SK-N-SH (cell line): ENCODE results near the gene WDTC1. TPM values are rescaled to one million over a fixed set of nuclear protein-coding genes. Genes with fewer than 3 reads are reported as not detected.

Experiments
- CTCF ChIA-PET: fragments of 300-600, 350-600 bp; formaldehyde crosslinking; extraction: SDS; loops from one replicate; lab custom pipeline; 2021; lab: Yijun Ruan, JAX
- POLR2A ChIA-PET: fragments of 350-600 bp; sonication (Branson Sonifier 250); formaldehyde crosslinking; extraction: SDS; loops from one replicate; lab custom pipeline; 2020; ENCODE audit warnings: antibody characterized with exemption, inconsistent platforms; lab: Yijun Ruan, JAX
- DNase-seq: peaks from one replicate; pipeline ENCODE4 v3.0.0; 2012
- H2AFZ ChIP-seq: fragments of 200-600 bp; sonication (generic); 2 replicates; pipeline ENCODE4 v1.8.1; 2016; ENCODE audit warnings: antibody characterized with exemption, mild to moderate bottlenecking, low read depth
- H3F3A ChIP-seq: fragments of 200-600 bp; sonication (generic); replicated peaks from 2 replicates; pipeline ENCODE3; 2016; ENCODE audit warnings: antibody characterized with exemption, mild to moderate bottlenecking; ENCODE audit not compliant: insufficient read depth
- H3K27ac ChIP-seq, 2 experiments: fragments of 200-500 bp in 1 of 2; fragments of 200-600 bp in 1 of 2; sonication (Bioruptor generic) in 1 of 2; sonication (generic), shearing (Covaris generic) in 1 of 2; 2 replicates each; pipeline versions ENCODE4 v1.5.1 to v1.6.1; 2014 to 2016; ENCODE audit warnings: low read depth in 2 of 2, inconsistent platforms in 1 of 2, low read length in 1 of 2, mild to moderate bottlenecking in 1 of 2, mixed read lengths in 1 of 2
- H3K27me3 ChIP-seq: fragments of 200-600 bp; sonication (generic), shearing (Covaris generic); 2 replicates; pipeline ENCODE4 v1.6.1; 2016; ENCODE audit warnings: mixed run types; ENCODE audit not compliant: insufficient read depth
- H3K36me3 ChIP-seq, 2 experiments: fragments of 200-500 bp in 1 of 2; fragments of 200-600 bp in 1 of 2; sonication (Bioruptor generic) in 1 of 2; sonication (generic) in 1 of 2; replicated peaks in 1 of 2; 2 replicates each; pipeline versions ENCODE3 to v1.5.1; 2014 to 2016; ENCODE audit warnings: low read length in 1 of 2, mild to moderate bottlenecking in 1 of 2; ENCODE audit not compliant: insufficient read depth in 2 of 2, control insufficient read depth in 1 of 2
- H3K4me1 ChIP-seq, 2 experiments: fragments of 200-500 bp in 1 of 2; fragments of 200-600 bp in 1 of 2; sonication (Bioruptor generic) in 1 of 2; sonication (generic), shearing (Covaris generic) in 1 of 2; 2 replicates each; pipeline versions ENCODE4 v1.5.1 to v1.6.1; 2014 to 2016; ENCODE audit warnings: low read depth in 1 of 2, low read length in 1 of 2, mixed run types in 1 of 2; ENCODE audit not compliant: insufficient read depth in 2 of 2, control insufficient read depth in 1 of 2
- H3K4me2 ChIP-seq: fragments of 200-600 bp; sonication (generic), shearing (Covaris generic); 2 replicates; pipeline ENCODE4 v1.6.1; 2017; ENCODE audit warnings: mixed run types
- H3K4me3 ChIP-seq, 2 experiments: fragments of 200-500 bp in 1 of 2; fragments of 200-600 bp in 1 of 2; sonication (Bioruptor generic) in 1 of 2; sonication (generic), shearing (Covaris generic) in 1 of 2; 2 replicates each; pipeline versions ENCODE4 v1.5.1 to v1.8.1; 2014 to 2016; ENCODE audit warnings: low read depth in 2 of 2, inconsistent platforms in 1 of 2, low read length in 1 of 2, mild to moderate bottlenecking in 1 of 2, mixed read lengths in 1 of 2, moderate library complexity in 1 of 2
- H3K79me2 ChIP-seq: fragments of 200-600 bp; sonication (generic); 2 replicates; pipeline ENCODE4 v1.8.1; 2017; ENCODE audit warnings: mild to moderate bottlenecking; ENCODE audit not compliant: insufficient read depth
- H3K9ac ChIP-seq: fragments of 200-600 bp; sonication (generic); 2 replicates; pipeline ENCODE4 v1.6.1; 2017; ENCODE audit warnings: mixed run types
- H3K9me2 ChIP-seq: fragments of 200-600 bp; sonication (generic); 2 replicates; pipeline ENCODE4 v1.6.1; 2017; ENCODE audit warnings: mixed run types
- H3K9me3 ChIP-seq: fragments of 200-600 bp; sonication (generic); 2 replicates; pipeline ENCODE4 v1.6.1; 2017; ENCODE audit warnings: mixed run types, mild to moderate bottlenecking, moderate library complexity
- H4K20me1 ChIP-seq: fragments of 200-600 bp; sonication (generic); 2 replicates; pipeline ENCODE4 v1.6.1; 2017; ENCODE audit warnings: mild to moderate bottlenecking, mixed run types; ENCODE audit not compliant: insufficient read depth
- CTCF ChIP-seq: fragments of 200-600 bp; sonication (generic); IDR thresholded peaks from 2 replicates; pipeline ENCODE4 v1.6.1; 2017; ENCODE audit warnings: antibody characterized with exemption, mild to moderate bottlenecking, moderate library complexity
- ELF1 ChIP-seq: IDR thresholded peaks from 2 replicates; pipeline ENCODE4 v1.4.0; 2012
- EZH2phosphoT487 ChIP-seq: fragments of 200-600 bp; sonication (generic); IDR thresholded peaks from 2 replicates; pipeline ENCODE4 v1.6.1; 2017; ENCODE audit warnings: low read depth, mixed run types, mild to moderate bottlenecking, antibody characterized with exemption, moderate library complexity, borderline replicate concordance
- FOXJ3 ChIP-seq: sonication (generic); formaldehyde crosslinking; IDR thresholded peaks from 2 replicates; pipeline ENCODE4 v1.5.1; 2020; ENCODE audit warnings: mild to moderate bottlenecking, missing genetic modification reagents
- FOXM1 ChIP-seq: IDR thresholded peaks from 2 replicates; pipeline ENCODE4 v1.4.0; 2012; ENCODE audit warnings: low read depth, mild to moderate bottlenecking
- GABPA ChIP-seq: IDR thresholded peaks from 2 replicates; pipeline ENCODE4 v1.4.0; 2012; ENCODE audit warnings: low read depth, mild to moderate bottlenecking
- GATA2 ChIP-seq: sonication (generic); formaldehyde crosslinking; IDR thresholded peaks from 2 replicates; pipeline ENCODE4 v1.5.0; 2020; ENCODE audit warnings: mild to moderate bottlenecking, missing genetic modification reagents
- JUND ChIP-seq: IDR thresholded peaks from 2 replicates; pipeline ENCODE4 v1.4.0; 2012
- MAX ChIP-seq: IDR thresholded peaks from 2 replicates; pipeline ENCODE4 v1.4.0; 2012; ENCODE audit warnings: low read depth
- PBX3 ChIP-seq: IDR thresholded peaks from 2 replicates; pipeline ENCODE4; 2012
- POLR2AphosphoS5 ChIP-seq: IDR thresholded peaks from 2 replicates; pipeline ENCODE4 v1.6.1; 2012; ENCODE audit warnings: low read depth, low read length
- RCOR1 ChIP-seq: fragments of 150-350 bp; IDR thresholded peaks from 2 replicates; pipeline ENCODE4 v1.6.1; 2017; ENCODE audit warnings: antibody characterized with exemption, low read length
- RFX5 ChIP-seq: IDR thresholded peaks from 2 replicates; pipeline ENCODE4 v1.6.1; 2012; ENCODE audit warnings: mild to moderate bottlenecking, improper control_type of control experiment, low read length
- SIN3A ChIP-seq: IDR thresholded peaks from 2 replicates; pipeline ENCODE4 v1.6.1; 2012; ENCODE audit warnings: low read depth, mild to moderate bottlenecking, low read length, moderate library complexity, borderline replicate concordance
- TEAD4 ChIP-seq: IDR thresholded peaks from 2 replicates; pipeline ENCODE4 v1.4.0; 2012; ENCODE audit warnings: mild to moderate bottlenecking, borderline replicate concordance; ENCODE audit not compliant: insufficient read depth
- USF2 ChIP-seq: fragments of 150-350 bp; IDR thresholded peaks from 2 replicates; pipeline ENCODE4 v1.6.1; 2017; ENCODE audit warnings: antibody characterized with exemption, low read length, low read depth, borderline replicate concordance
- YY1 ChIP-seq: IDR thresholded peaks from 2 replicates; pipeline ENCODE4 v1.4.0; 2012; ENCODE audit warnings: low read depth, mild to moderate bottlenecking
- ZBTB33 ChIP-seq: IDR thresholded peaks from 2 replicates; pipeline ENCODE4 v1.4.0; 2012; ENCODE audit warnings: low read depth, borderline replicate concordance
- whole genome bisulfite sequencing: methylation state at CpG from one replicate; pipeline ENCODE4 v1.1.6; 2017; ENCODE audit warnings: low lambda C conversion rate; 5-methylcytosine and 5-hydroxymethylcytosine counted together
- polyA plus RNA-seq, 3 experiments: library from polyadenylated mRNA; depleted of rRNA; stranded (reverse); fragments of >200 nt; gene quantifications; 2 replicates each; pipeline ENCODE4 v1.2.3, GENCODE V29; 2012

The WDTC1 gene
- polyA plus RNA-seq, 1 of the 3 experiments (the other 2 are of a cell fraction): 12.0 TPM

GRCh38 chr1:27290581-27290980 is 56.1 kb downstream of the WDTC1 start:
- ChIA-PET CTCF (interaction anchor here (1.0 to 1.5 kb wide), 3 partner anchors 9 to 188 kb away, joined by 3 to 7 read pairs (median 3); no protein-coding TSS in a partner anchor), POLR2A (no interaction called here)
- no peaks in the 10 kb centered on the region for H3K4me1 ChIP-seq
- no peak overlapping the region for H3K4me3 ChIP-seq
- no peak overlapping the region for H3K9ac ChIP-seq
- no peaks in the 10 kb centered on the region for H3F3A ChIP-seq
- H4K20me1 ChIP-seq: no peaks in the 10 kb centered on the region
- no peak overlapping the region for H3K27ac ChIP-seq
- H3K4me2 ChIP-seq: no peak overlapping the region
- H3K27me3 ChIP-seq: no peaks in the 10 kb centered on the region
- H3K9me3 ChIP-seq: no peaks in the 10 kb centered on the region
- TF ChIP-seq PBX3: no peak
- TF ChIP-seq GATA2 (CRISPR knock-in tag): no peak
- no peak for TF ChIP-seq ELF1
- no peak for TF ChIP-seq TEAD4
- no peak for TF ChIP-seq ZBTB33
- TF ChIP-seq FOXJ3: no peak
- no peak for TF ChIP-seq RCOR1
- TF ChIP-seq FOXM1: no peak
- no peak for TF ChIP-seq JUND
- TF ChIP-seq RFX5: no peak
- TF ChIP-seq YY1: no peak
- no peak for TF ChIP-seq GABPA
- TF ChIP-seq EZH2phosphoT487: no peak
- no peak for TF ChIP-seq CTCF
- no peak for TF ChIP-seq USF2
- TF ChIP-seq POLR2AphosphoS5: no peak
- TF ChIP-seq SIN3A: no peak
- TF ChIP-seq MAX: no peak
- H3K9me2 ChIP-seq: no peaks in the 10 kb centered on the region
- H3K36me3 ChIP-seq: peaks cover 4 to 18% of the 10 kb centered on the region in 2 experiments
- no peak for DNase-seq
- no peaks in the 10 kb centered on the region for H3K79me2 ChIP-seq
- no peak overlapping the region for H2AFZ ChIP-seq
- WGBS: 84% methylated on average over 3 of the region's 3 CpGs
